GM19397 (cell line): ENCODE results near the gene IL6R.
"Not testable (repeated sequence)": the region's sequence is repeated elsewhere in the genome, so short reads cannot be mapped to it uniquely, and the experiment has no call there.

ENCODE experiments used
- ATAC-seq: cut with Tn5 transposase; IDR thresholded peaks from one replicate; pipeline ENCODE4 v1.9.1; 2021; ENCODE audit warnings: mild to moderate bottlenecking, moderate library complexity; ENCODE audit not compliant: unreplicated experiment

IL6R gene

DNA sequence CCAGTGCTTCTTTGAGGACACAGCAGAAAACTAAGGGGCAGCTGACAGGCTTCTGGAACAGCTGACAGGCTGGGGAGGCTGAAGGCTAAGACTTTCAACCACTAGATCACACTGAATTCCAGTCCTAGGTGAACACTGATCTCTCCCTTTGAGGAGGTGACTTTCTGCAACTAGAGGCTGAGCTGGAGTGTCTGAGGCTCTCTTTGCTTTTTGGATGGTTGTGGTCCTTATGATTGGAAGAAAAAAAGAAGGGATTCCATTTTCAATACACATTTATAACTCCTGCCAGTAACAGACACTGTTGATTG, 1.4 kb downstream of the IL6R start:
- ATAC-seq: no peak

- ATAC-seq: no peak
Measured at GRCh38 chr1:154406886-154407197, 1.7 kb downstream of the IL6R start.

- ATAC-seq: no peak
Measured at GRCh38 chr1:154407198-154408091, 2.3 kb downstream of the IL6R start.

- no peak for ATAC-seq
Measured at GRCh38 chr1:154408174-154408777, 3.1 kb downstream of the IL6R start.

- no peak for ATAC-seq
Measured at GRCh38 chr1:154410185-154410827, 5.2 kb downstream of the IL6R start.

GRCh38 chr1:154411525-154411924, 6.4 kb downstream of the IL6R start:
- no peak for ATAC-seq

DNA sequence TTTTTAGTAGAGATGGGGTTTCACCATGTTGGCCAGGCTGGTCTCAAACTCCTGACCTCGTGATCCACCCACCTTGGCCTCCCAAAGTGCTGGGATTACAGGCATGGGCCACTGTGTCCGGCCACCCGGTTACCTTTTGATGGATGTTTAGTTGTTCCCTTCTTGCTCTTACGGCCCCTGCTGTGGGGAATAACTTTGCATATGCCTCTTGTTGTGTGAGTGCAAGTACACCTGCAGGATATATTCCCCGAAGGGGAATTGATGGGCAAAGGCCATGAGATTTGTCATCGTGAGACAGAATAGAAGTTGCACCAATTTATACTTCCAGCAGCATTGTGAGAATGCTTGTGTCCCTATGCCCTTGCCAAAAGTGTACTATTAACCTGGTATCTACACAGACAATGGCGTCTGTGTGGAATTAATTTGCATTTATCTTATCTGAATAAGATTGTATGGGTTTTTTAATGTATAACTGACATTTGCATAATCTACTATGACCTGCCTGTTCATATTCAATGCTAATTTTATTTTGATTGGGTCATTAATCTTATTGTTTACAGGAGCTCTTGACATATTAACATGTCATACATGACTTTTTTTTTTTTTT, 8.1 kb downstream of the IL6R start:
- no peak for ATAC-seq

DNA sequence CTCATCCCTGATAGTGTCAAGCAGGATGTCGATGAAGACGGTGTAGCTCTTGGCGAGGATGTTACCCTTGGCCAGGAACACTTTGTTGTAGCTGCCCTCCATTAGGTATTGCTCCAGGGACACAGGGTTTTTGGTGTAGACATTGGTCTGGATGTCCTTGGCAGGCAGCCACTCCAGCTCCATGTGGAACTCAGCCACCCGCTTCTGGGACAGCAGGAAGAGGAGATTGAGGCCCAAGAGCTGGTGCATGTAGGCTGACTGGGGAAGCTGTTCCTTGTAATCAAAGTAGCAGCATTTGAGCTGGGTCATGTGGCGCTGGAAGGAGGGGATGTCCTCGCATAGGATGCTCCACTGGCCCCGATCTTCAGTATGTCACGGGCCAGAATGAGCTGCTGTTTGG, 9.5 kb downstream of the IL6R start:
- no peak for ATAC-seq

GRCh38 chr1:154416471-154417337, 11.6 kb downstream of the IL6R start:
- no peak for ATAC-seq

DNA sequence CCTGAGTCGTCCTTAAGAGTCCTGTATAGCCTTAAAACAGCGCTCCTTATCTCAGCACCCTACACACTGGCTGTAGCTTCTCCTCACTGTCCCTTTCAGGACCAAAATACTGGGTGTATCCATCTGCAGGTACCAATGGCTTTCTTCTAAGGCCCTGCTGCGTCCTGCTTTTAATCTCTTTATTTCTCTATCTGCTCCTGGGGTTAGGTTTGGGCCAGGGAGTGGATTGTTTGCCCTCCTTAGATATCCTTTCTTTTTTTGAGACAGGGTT, 12.1 kb downstream of the IL6R start:
- no peak for ATAC-seq

- no peak for ATAC-seq
Measured at GRCh38 chr1:154418062-154418921, 13.1 kb downstream of the IL6R start.

DNA sequence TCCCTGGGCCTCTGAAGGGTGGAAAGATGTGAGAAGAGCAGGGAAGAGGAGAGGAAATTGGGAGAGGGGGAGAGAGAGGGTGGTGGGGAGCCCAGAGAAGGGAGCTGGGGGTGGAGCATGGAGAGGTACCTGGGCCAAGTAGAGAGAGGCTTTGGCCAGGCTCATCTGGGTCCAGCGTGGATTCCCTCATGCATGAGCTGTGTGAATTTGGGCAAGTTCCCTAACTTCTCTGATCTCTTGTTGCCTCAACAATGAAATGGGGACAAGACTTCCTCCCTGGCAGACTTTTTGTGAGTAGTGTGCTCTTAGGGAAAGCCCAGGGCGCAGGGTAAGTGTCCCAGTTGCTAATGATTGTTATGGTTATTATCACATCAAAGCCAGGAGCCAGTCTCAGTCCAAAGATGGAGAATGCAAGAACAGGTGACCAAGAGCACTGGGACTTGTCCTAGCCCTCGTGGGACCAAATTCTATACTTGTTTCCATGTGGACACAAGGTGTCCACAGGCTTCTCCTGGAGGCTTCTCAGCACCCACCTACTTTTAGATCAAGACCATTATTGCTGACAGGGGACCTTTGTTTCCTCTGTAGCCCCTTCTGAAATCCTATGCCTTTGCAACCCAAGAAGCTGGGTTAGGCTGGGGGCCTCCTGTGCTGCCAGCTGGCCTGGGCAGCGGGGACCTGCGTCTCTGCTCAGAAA, 13.9 kb downstream of the IL6R start:
- no peak for ATAC-seq

DNA sequence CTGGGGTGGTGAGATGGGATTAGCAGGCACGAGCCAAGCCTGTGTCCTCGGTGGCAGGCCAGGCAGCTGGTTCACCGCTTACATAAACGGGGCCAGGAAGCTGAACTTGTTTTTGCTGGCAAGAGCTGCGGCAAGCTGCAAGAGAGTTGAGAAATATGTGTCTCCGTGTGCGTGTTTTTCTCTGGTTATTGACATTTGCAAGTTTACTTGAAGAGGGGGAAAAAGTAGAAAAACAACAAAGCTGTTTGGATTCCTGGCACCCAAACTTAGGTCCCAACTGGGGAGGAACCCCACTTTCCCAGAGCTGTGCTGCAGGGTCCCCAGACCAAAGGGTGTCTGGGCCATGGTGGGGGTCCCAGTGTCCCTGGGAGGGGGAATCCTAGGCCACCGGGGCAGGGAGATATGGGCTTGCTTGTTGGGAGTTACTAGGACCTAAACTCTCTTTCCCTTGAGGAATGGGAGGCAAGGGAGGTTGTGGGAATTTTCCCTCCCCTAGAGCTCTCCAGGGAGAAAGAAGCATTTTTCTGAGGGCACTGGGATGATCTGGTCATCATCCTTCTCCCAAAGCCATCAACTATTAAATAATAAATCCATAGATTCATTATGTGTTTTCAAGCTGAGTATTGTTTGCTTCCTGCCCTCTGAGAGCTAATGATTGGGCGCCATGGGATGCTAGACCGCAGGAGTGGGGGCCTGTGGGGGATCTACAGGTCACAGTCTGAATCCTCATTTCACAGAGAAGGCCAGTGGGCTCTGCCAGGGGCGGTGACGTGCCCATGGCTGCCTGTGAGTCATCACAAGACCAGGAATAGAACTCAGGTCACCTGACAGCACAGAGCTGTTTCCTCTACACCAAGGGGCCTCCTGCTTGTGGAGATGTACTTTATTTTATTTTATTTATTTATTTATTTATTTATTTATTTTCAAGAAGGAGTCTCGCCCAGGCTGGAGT, 14.8 kb downstream of the IL6R start:
- ATAC-seq: no peak

- ATAC-seq: no peak
Measured at GRCh38 chr1:154420961-154421924, 16.1 kb downstream of the IL6R start.

DNA sequence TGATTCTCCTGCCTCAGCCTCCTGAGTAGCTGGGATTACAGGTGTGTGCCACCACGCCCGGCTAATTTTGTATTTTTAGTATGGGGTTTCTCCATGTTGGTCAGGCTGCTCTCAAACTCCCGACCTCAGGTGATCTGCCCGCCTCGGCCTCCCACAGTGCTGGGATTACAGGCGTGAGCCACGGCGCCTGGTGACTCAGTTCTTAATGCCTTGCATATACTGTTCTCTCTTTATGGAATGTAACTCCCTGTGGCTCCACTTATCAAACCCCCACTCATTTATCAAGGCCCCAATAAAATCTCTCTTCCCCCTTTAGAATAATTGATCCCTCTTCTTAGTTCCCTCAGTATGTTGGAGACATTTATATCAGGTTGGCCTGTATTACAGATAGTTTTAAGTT, 16.9 kb downstream of the IL6R start:
- ATAC-seq: not testable (repeated sequence)

GRCh38 chr1:154422521-154422920, 17.4 kb downstream of the IL6R start:
- ATAC-seq: no peak

GRCh38 chr1:154423304-154423987, 18.3 kb downstream of the IL6R start:
- ATAC-seq: no peak
